BJ (cell line): ENCODE measurements around the gene TAPBP. TPM values are rescaled to one million over a fixed set of nuclear protein-coding genes. Genes with fewer than 3 reads are reported as not detected.

Source experiments
- CTCF ChIA-PET: fragments of 350-600 bp; formaldehyde crosslinking; extraction: SDS; loops from one replicate; lab custom pipeline; 2021; ENCODE audit warnings: antibody characterized with exemption, inconsistent platforms; lab: Yijun Ruan, JAX
- POLR2A ChIA-PET: fragments of 300-600 bp; sonication (Branson Sonifier 250); formaldehyde crosslinking; extraction: SDS; loops from one replicate; lab custom pipeline; 2021; ENCODE audit warnings: antibody characterized with exemption; lab: Charles Lee
- DNase-seq: peaks from one replicate; pipeline ENCODE4 v3.0.0-alpha.2; 2011; ENCODE audit warnings: low read depth
- H3K27me3 ChIP-seq: 2 replicates; pipeline ENCODE4 v1.6.0; 2011; ENCODE audit warnings: low read length; ENCODE audit not compliant: control insufficient read depth, insufficient read depth
- H3K36me3 ChIP-seq: 2 replicates; pipeline ENCODE4 v1.5.1; 2011; ENCODE audit warnings: low read length; ENCODE audit not compliant: control insufficient read depth, insufficient read depth
- H3K4me3 ChIP-seq: 2 replicates; pipeline ENCODE4 v1.5.1; 2011; ENCODE audit warnings: low read depth, mild to moderate bottlenecking, control low read depth, low read length
- CTCF ChIP-seq: IDR thresholded peaks from 2 replicates; pipeline ENCODE4 v1.5.1; 2011; ENCODE audit warnings: low read depth, mild to moderate bottlenecking, control low read depth, inconsistent platforms, low read length, moderate library complexity; ENCODE audit not compliant: insufficient read depth
- polyA plus RNA-seq: library from polyadenylated mRNA; depleted of rRNA; stranded (reverse); fragments of >200 nt; gene quantifications from 2 replicates; pipeline ENCODE4 v1.2.3, GENCODE V29; 2011

The TAPBP gene
- polyA plus RNA-seq, 1 experiment = 37.9 TPM

GRCh38 chr6:33280539-33280938 lies 33.3 kb downstream of the TAPBP start:
- ChIA-PET CTCF (no interaction called here), POLR2A (no interaction called here)
- peaks cover 19% of the 10 kb centered on the region for H3K36me3 ChIP-seq
- no peak overlapping the region for H3K4me3 ChIP-seq
- DNase-seq = no peak
- no peak for TF ChIP-seq CTCF
- H3K27me3 ChIP-seq = no peaks in the 10 kb centered on the region

GRCh38 chr6:33279971-33280511 lies 33.8 kb downstream of the TAPBP start:
- ChIA-PET CTCF (interaction anchor here (3.3 kb wide), 1 partner anchor 19 kb away, joined by 13 read pairs; the partner anchor contains the start of gene RGL2), POLR2A (no interaction called here)
- Histone ChIP-seq H3K27me3 (no peaks in the 10 kb centered on the region), H3K4me3 (no peak overlapping the region), H3K36me3 (peaks cover 21% of the 10 kb centered on the region)
- peak; percentile 60 for TF ChIP-seq CTCF
- no peak for DNase-seq

GRCh38 chr6:33279257-33279695 lies 34.6 kb downstream of the TAPBP start:
- ChIA-PET POLR2A (no interaction called here), CTCF (interaction anchor here (1.2 to 3.7 kb wide), 4 partner anchors 9 to 147 kb away, joined by 5 to 21 read pairs (median 10); partner anchors contain the start of genes RGL2 and WDR46)
- Histone ChIP-seq H3K36me3 (peaks cover 21% of the 10 kb centered on the region), H3K4me3 (no peak overlapping the region), H3K27me3 (no peaks in the 10 kb centered on the region)
- TF ChIP-seq CTCF = no peak
- no peak for DNase-seq

- no peak for DNase-seq
- Histone ChIP-seq H3K4me3 (no peak overlapping the region), H3K27me3 (no peaks in the 10 kb centered on the region), H3K36me3 (peaks cover 22% of the 10 kb centered on the region)
- CTCF ChIA-PET = interaction anchor here (1.2 to 3.7 kb wide), 4 partner anchors 9 to 147 kb away, joined by 5 to 21 read pairs (median 10); partner anchors contain the start of genes RGL2 and WDR46
- no peak for TF ChIP-seq CTCF
- POLR2A ChIA-PET = no interaction called here
Observed at GRCh38 chr6:33278810-33279209, 35.1 kb downstream of the TAPBP start.

- ChIA-PET CTCF (interaction anchor here (0.6 to 3.7 kb wide), 6 partner anchors 10 to 148 kb away, joined by 3 to 21 read pairs (median 6); partner anchors contain the start of genes RGL2 and WDR46), POLR2A (no interaction called here)
- H3K36me3 ChIP-seq = peaks cover 22% of the 10 kb centered on the region
- no peak for TF ChIP-seq CTCF
- no peak for DNase-seq
- no peaks in the 10 kb centered on the region for H3K27me3 ChIP-seq
- H3K4me3 ChIP-seq = no peak overlapping the region
Observed at GRCh38 chr6:33278392-33278741, 35.5 kb downstream of the TAPBP start.
